GM19351 (cell line): ENCODE measurements around the gene OR4D6.
A peak's percentile ranks its signal among the peaks of the same experiment; 100 is the strongest.
"Not testable (repeated sequence)": the region's sequence is repeated elsewhere in the genome, so short reads cannot be mapped to it uniquely, and the experiment has no call there.

Experiments
- ATAC-seq: cut with Tn5 transposase; IDR thresholded peaks from one replicate; pipeline ENCODE4 v1.9.1; 2021; ENCODE audit warnings: mild to moderate bottlenecking, moderate library complexity; ENCODE audit not compliant: unreplicated experiment

Gene OR4D6

GRCh38 chr11:59456661-59457060, at the start of gene OR4D6:
Gene OR4D6, plus strand, starts transcription at chr11:59456961. Its CDS starts 0 bp downstream, at chr11:59456961.
- no peak for ATAC-seq

- ATAC-seq, result no peak
Observed at GRCh38 chr11:59413646-59414045, 43.1 kb upstream of the OR4D6 start.

- no peak for ATAC-seq
Observed at GRCh38 chr11:59415111-59415510, 41.6 kb upstream of the OR4D6 start.

- no peak for ATAC-seq
Observed at GRCh38 chr11:59416613-59417012, 40.1 kb upstream of the OR4D6 start.

GRCh38 chr11:59417023-59417422, 39.7 kb upstream of the OR4D6 start:
- no peak for ATAC-seq

- ATAC-seq, result no peak
Observed at GRCh38 chr11:59418156-59418555, 38.6 kb upstream of the OR4D6 start.

GRCh38 chr11:59423835-59424234, 32.9 kb upstream of the OR4D6 start:
- ATAC-seq, result no peak

GRCh38 chr11:59425131-59425530, 31.6 kb upstream of the OR4D6 start:
- no peak for ATAC-seq

- no peak for ATAC-seq
Observed at GRCh38 chr11:59426361-59427067, 30.2 kb upstream of the OR4D6 start, which contains the start of gene OR5A2. Gene OR5A2, minus strand, starts transcription at chr11:59426413. Its CDS starts 3,460 bp downstream, at chr11:59422953.

GRCh38 chr11:59427068-59427382, 29.7 kb upstream of the OR4D6 start:
- ATAC-seq, result no peak

GRCh38 chr11:59429924-59430516, 26.7 kb upstream of the OR4D6 start:
- ATAC-seq, result peak; percentile 84

GRCh38 chr11:59436169-59436568, 20.6 kb upstream of the OR4D6 start, which contains the start of gene OR5A1:
Gene OR5A1, plus strand, starts transcription at chr11:59436469. Its CDS starts 6,700 bp downstream, at chr11:59443169.
- ATAC-seq, result no peak

- ATAC-seq, result no peak
Observed at GRCh38 chr11:59437770-59438169, 19.0 kb upstream of the OR4D6 start.

GRCh38 chr11:59445624-59446023, 11.1 kb upstream of the OR4D6 start:
- not testable (repeated sequence) for ATAC-seq

GRCh38 chr11:59448484-59448883, 8.3 kb upstream of the OR4D6 start:
- no peak for ATAC-seq

- no peak for ATAC-seq
Observed at GRCh38 chr11:59459916-59460315, 3.2 kb downstream of the OR4D6 start.

GRCh38 chr11:59463190-59463641, 6.5 kb downstream of the OR4D6 start:
- ATAC-seq, result no peak

GRCh38 chr11:59473015-59473414, 16.3 kb downstream of the OR4D6 start, which contains the start of gene OR4D10:
Gene OR4D10, plus strand, starts transcription at chr11:59473315. Its CDS starts 4,115 bp downstream, at chr11:59477430.
- ATAC-seq, result no peak

- no peak for ATAC-seq
Observed at GRCh38 chr11:59475176-59475575, 18.4 kb downstream of the OR4D6 start.

GRCh38 chr11:59479906-59480305, 23.1 kb downstream of the OR4D6 start:
- ATAC-seq, result no peak

- no peak for ATAC-seq
Observed at GRCh38 chr11:59480359-59480758, 23.6 kb downstream of the OR4D6 start.

- ATAC-seq, result peak; percentile 88
Observed at GRCh38 chr11:59501931-59502330, 45.2 kb downstream of the OR4D6 start.
